ENCODE measurements around the gene CTNND2.

GRCh38 chr5:11044581-11044980 lies 859.7 kb downstream of the CTNND2 start:
- TF ChIP-seq, protein P1, sequence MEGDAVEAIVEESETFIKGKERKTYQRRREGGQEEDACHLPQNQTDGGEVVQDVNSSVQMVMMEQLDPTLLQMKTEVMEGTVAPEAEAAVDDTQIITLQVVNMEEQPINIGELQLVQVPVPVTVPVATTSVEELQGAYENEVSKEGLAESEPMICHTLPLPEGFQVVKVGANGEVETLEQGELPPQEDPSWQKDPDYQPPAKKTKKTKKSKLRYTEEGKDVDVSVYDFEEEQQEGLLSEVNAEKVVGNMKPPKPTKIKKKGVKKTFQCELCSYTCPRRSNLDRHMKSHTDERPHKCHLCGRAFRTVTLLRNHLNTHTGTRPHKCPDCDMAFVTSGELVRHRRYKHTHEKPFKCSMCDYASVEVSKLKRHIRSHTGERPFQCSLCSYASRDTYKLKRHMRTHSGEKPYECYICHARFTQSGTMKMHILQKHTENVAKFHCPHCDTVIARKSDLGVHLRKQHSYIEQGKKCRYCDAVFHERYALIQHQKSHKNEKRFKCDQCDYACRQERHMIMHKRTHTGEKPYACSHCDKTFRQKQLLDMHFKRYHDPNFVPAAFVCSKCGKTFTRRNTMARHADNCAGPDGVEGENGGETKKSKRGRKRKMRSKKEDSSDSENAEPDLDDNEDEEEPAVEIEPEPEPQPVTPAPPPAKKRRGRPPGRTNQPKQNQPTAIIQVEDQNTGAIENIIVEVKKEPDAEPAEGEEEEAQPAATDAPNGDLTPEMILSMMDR (IDR thresholded peaks at IDR 0.05): no peak
- no peak for TF ChIP-seq POLR2AphosphoS5 (IDR thresholded peaks at IDR 0.05; ENCODE audit: low read depth, low read length)
- no peak for TF ChIP-seq SMC3 (IDR thresholded peaks at IDR 0.05; ENCODE audit: low read depth, low read length)
- no peak for TF ChIP-seq MXI1 (IDR thresholded peaks at IDR 0.05; ENCODE audit: low read depth, low read length)
- no peak for TF ChIP-seq FOXM1 (IDR thresholded peaks at IDR 0.05; ENCODE audit: low read depth)
- no peak for TF ChIP-seq EP300 (IDR thresholded peaks at IDR 0.05; ENCODE audit: borderline replicate concordance in 1 of 2, low read depth in 1 of 2, low read length in 1 of 2)
- TF ChIP-seq, protein P2, sequence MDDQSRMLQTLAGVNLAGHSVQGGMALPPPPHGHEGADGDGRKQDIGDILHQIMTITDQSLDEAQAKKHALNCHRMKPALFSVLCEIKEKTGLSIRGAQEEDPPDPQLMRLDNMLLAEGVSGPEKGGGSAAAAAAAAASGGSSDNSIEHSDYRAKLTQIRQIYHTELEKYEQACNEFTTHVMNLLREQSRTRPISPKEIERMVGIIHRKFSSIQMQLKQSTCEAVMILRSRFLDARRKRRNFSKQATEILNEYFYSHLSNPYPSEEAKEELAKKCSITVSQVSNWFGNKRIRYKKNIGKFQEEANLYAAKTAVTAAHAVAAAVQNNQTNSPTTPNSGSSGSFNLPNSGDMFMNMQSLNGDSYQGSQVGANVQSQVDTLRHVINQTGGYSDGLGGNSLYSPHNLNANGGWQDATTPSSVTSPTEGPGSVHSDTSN (IDR thresholded peaks at IDR 0.05): no peak
- TF ChIP-seq TEAD4 (IDR thresholded peaks at IDR 0.05; ENCODE audit: borderline replicate concordance, insufficient read depth): no peak
- no peak for TF ChIP-seq USF2 (IDR thresholded peaks at IDR 0.05; ENCODE audit: borderline replicate concordance, low read depth, low read length)
- TF ChIP-seq REST (IDR thresholded peaks at IDR 0.05; ENCODE audit: low read depth, low read length): no peak
- TF ChIP-seq YY1 (IDR thresholded peaks at IDR 0.05; ENCODE audit: low read depth): no peak
- TF ChIP-seq TCF12 (IDR thresholded peaks at IDR 0.05): no peak

Data from SK-N-SH (cell line).